Colonic mucosa (tissue), 4 donors: ENCODE results near the gene GNG14. TPM values are rescaled to one million over a fixed set of nuclear protein-coding genes. Genes with fewer than 3 reads are reported as not detected.
A peak's percentile ranks its signal among the peaks of the same experiment; 100 is the strongest.

ENCODE experiments used
- DNase-seq: peaks from one replicate; pipeline ENCODE4 v3.0.0-alpha.2; 2020
- H3K27ac ChIP-seq: fragments of 200-600 bp; one replicate; pipeline ENCODE4 v1.8.0; 2021
- H3K27me3 ChIP-seq: fragments of 200-600 bp; one replicate; pipeline ENCODE4 v1.8.0; 2021
- H3K36me3 ChIP-seq: fragments of 200-600 bp; one replicate; pipeline ENCODE4 v1.8.0; 2021
- H3K4me1 ChIP-seq: fragments of 200-600 bp; one replicate; pipeline ENCODE4 v1.8.0; 2021; ENCODE audit warnings: mild to moderate bottlenecking
- H3K4me3 ChIP-seq: fragments of 200-600 bp; one replicate; pipeline ENCODE4 v1.8.0; 2021
- H3K9ac ChIP-seq, 2 donors: one replicate each; pipeline ENCODE4 v1.7.0; 2013; ENCODE audit warnings: control low read depth in 2 of 2, low read depth in 2 of 2, low read length in 2 of 2
- H3K9me3 ChIP-seq: fragments of 200-600 bp; one replicate; pipeline ENCODE4 v1.8.0; 2021
- intact Hi-C: fragments of 100-400 bp; cut with DNase I; formaldehyde crosslinking; loops from one replicate; pipeline ENCODE4 v1.14.1; 2022
- total RNA-seq, 2 donors: library from RNA; stranded (reverse); fragmentation: NEBNext Ultra II Directional in 1 of 2; extraction: Animal tissue kit (Norgen Biotek cat#: 25700) in 1 of 2; gene quantifications; one replicate each; pipeline ENCODE4 v1.2.1, GENCODE V29; 2021
- TF ChIP-seq, protein P1 (sequence below): fragments of 200-600 bp; IDR thresholded peaks from one replicate; pipeline ENCODE4 v1.8.0; 2022; ENCODE audit warnings: antibody characterized with exemption, mild to moderate bottlenecking
- donor health status: healthy.
- donor health status: DM: no; HTN: no; CAD: no.
- donor health status: DM: no; HTN: no; CAD: no.

The GNG14 gene
- total RNA-seq, 2 donors from 2014 or later = not detected

DNA sequence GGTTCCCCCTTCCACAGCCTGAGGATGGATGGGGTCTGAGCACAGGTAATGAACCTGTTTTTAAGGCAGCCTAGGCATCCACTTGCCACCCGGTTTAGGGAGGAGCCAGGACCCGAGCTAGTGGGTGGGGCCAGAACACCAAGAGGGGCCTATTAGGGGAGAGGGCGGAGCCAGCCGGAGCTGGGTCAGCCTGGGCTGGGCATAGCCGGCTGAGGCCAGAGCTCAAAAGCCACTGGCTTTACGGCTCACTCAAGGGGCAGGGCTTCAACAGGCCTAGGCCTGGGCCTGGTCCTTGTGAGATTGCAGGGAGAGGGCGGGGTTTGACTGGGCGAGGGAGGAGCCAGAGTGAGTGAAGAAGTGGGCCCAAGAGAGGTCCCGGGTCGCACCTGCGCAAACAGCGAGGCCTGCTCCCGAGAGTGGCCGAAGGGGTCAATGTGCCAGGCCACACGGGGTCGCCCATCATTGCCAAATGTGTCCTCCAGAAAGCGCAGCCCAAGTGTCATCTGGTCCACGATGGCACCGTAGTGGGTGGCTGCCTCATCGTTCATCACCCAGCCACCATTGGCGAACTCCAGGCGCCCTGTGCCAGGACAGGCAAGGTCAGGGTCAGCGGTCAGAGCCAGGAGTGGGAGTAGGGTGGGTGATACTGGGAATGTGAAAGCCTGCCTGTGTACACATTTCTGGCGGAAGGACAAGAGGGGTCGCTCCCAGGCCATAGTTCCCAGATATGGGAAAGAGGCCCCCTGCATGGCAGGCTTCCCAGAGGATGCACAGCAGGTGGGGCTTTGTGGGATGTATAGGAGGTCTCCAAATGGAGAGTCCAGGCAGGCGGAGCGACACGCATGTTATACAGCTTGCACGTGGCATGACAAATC is 23.2 kb upstream of the GNG14 start:
- H3K4me3 ChIP-seq = no peak overlapping the region
- H3K4me1 ChIP-seq = peaks cover 11% of the 10 kb centered on the region
- TF ChIP-seq, protein P1, sequence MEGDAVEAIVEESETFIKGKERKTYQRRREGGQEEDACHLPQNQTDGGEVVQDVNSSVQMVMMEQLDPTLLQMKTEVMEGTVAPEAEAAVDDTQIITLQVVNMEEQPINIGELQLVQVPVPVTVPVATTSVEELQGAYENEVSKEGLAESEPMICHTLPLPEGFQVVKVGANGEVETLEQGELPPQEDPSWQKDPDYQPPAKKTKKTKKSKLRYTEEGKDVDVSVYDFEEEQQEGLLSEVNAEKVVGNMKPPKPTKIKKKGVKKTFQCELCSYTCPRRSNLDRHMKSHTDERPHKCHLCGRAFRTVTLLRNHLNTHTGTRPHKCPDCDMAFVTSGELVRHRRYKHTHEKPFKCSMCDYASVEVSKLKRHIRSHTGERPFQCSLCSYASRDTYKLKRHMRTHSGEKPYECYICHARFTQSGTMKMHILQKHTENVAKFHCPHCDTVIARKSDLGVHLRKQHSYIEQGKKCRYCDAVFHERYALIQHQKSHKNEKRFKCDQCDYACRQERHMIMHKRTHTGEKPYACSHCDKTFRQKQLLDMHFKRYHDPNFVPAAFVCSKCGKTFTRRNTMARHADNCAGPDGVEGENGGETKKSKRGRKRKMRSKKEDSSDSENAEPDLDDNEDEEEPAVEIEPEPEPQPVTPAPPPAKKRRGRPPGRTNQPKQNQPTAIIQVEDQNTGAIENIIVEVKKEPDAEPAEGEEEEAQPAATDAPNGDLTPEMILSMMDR = no peak
- H3K27ac ChIP-seq = no peak overlapping the region
- H3K36me3 ChIP-seq = no peaks in the 10 kb centered on the region
- intact Hi-C loops = loop anchor here (5.0 kb wide), 1 partner anchor 102 kb away; no protein-coding TSS in a partner anchor
- no peaks in the 10 kb centered on the region for H3K9me3 ChIP-seq
- no peak overlapping the region for H3K9ac ChIP-seq
- DNase-seq = peak; percentile 54
- H3K27me3 ChIP-seq = no peaks in the 10 kb centered on the region

DNA sequence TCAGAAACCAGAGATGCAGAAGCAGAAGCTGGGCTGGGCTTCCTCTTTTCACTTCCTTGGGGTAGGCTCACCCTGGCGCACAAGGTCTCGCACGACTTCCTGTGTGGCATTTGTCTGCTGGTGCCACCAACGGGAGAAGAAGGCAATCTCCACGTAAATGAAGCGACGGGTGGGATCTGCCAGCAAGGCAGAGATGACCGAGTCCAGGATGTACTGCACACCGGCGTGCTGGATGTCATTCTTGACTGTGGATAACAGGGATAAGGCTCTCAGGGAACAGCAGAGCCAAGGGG is 22.6 kb upstream of the GNG14 start:
- Histone ChIP-seq H3K9ac (peak overlapping the region in 1 of 2 donors; percentile 96), H3K9me3 (no peaks in the 10 kb centered on the region), H3K27ac (peak overlapping the region; percentile 71), H3K4me1 (peaks cover 12% of the 10 kb centered on the region), H3K27me3 (no peaks in the 10 kb centered on the region), H3K36me3 (no peaks in the 10 kb centered on the region), H3K4me3 (peak overlapping the region; percentile 97)
- peak; percentile 49 for DNase-seq
- TF ChIP-seq, protein P1 = no peak
- intact Hi-C loops = loop anchor here (5.0 kb wide), 1 partner anchor 103 kb away; no protein-coding TSS in a partner anchor

DNA sequence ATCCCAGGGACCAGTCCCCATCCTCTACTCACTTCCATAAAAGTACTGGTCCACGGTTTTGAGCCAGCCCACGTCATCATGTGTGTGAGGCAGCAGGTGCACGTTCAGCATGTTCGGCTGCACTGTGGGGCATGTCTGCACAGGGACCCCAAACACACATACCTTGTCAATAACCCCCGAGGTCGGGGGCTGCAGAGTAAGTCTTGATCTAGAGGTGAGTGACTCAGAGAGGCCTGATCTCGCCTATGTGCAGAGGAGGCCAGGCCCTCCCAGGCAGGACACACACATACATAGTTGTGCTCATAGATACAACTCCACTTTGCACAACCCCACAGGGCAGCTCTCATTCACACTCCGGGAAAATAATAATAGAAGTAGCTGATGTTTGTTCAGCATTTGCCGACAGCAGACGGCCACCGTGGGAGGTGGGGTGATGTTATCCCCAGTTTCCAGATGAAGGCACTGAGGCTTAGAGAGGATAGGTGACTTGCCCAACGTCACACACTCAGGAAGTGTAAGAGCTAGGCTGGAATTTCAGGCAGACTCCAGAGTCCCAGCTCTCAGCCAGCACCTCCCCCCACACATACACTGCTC is 22.0 kb upstream of the GNG14 start:
- TF ChIP-seq, protein P1 = no peak
- Histone ChIP-seq H3K27me3 (no peaks in the 10 kb centered on the region), H3K9me3 (no peaks in the 10 kb centered on the region), H3K9ac (peak overlapping the region; percentile 90 to 96), H3K4me3 (peak overlapping the region; percentile 97), H3K4me1 (peaks cover 16% of the 10 kb centered on the region), H3K27ac (peak overlapping the region; percentile 71), H3K36me3 (no peaks in the 10 kb centered on the region)
- intact Hi-C loops = loop anchor here (5.0 kb wide), 1 partner anchor 103 kb away; no protein-coding TSS in a partner anchor
- no peak for DNase-seq

DNA sequence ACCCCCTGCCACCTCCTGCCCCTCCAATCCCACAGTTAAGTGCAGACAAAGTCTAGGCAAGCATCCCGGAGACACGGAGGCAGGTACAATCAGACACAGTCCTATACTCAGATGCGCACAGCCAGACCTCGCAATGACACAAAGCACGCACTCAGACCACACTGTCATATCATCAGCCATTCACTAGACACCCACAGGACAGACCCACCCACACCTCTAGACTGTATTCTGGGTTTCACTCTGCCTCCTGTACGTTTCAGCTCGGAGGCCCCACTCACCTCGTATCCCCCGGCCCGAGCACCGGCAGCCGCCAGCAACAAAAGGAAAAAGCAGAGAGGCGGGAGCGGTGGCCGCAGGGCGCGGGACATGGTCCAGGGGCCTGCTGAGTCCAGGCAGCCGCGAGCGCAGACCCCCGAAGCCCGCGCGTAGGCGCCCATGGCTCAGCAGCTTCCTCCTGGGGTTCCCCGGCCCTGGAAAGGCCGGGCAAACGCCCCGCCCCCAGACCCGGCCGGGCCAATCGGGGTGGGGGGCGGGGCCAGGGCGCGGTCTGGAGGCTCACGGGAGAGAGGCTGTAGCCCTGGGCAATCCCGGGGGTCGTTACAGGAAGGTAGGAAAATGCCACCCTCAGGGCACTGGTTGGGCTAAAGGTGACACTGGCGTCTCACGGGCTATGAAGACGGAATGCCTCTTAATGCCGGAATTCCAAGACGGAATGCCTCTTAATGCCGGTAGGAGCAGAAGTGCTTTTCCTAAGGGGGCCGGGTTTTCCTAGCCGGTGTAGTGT is 21.3 kb upstream of the GNG14 start, which contains the start of the genes MAN2B1 and WDR83:
Gene MAN2B1, minus strand, starts transcription at position 478 of the 784 bp plus-strand sequence. Its CDS starts 41 bp downstream, at position 437.
Gene WDR83, plus strand, starts transcription at position 543 of the 784 bp plus-strand sequence. CDS start 2,984 bp downstream, outside the sequence.
- peaks cover 16% of the 10 kb centered on the region for H3K4me1 ChIP-seq
- H3K36me3 ChIP-seq = no peaks in the 10 kb centered on the region

More for the DNA sequence above, 21.3 kb upstream of the GNG14 start, which contains the start of the genes MAN2B1 and WDR83:
- Histone ChIP-seq H3K27me3 (no peaks in the 10 kb centered on the region), H3K4me3 (peak within 1 kb of the TSS; percentile 97), H3K9me3 (no peaks in the 10 kb centered on the region), H3K27ac (peak within 1 kb of the TSS; percentile 71), H3K9ac (peak within 1 kb of the TSS; percentile 90 to 96)
- DNase-seq = peak; percentile 81
- intact Hi-C loops = loop anchor here (5.0 kb wide), 1 partner anchor 104 kb away; no protein-coding TSS in a partner anchor
- TF ChIP-seq, protein P1 = no peak
